SK-N-SH (cell line): ENCODE measurements around the gene DEPDC7. TPM values are rescaled to one million over a fixed set of nuclear protein-coding genes. Genes with fewer than 3 reads are reported as not detected.

Experiments
- CTCF ChIA-PET: fragments of 300-600, 350-600 bp; formaldehyde crosslinking; extraction: SDS; loops from one replicate; lab custom pipeline; 2021; lab: Yijun Ruan, JAX
- POLR2A ChIA-PET: fragments of 350-600 bp; sonication (Branson Sonifier 250); formaldehyde crosslinking; extraction: SDS; loops from one replicate; lab custom pipeline; 2020; ENCODE audit warnings: antibody characterized with exemption, inconsistent platforms; lab: Yijun Ruan, JAX
- DNase-seq: peaks from one replicate; pipeline ENCODE4 v3.0.0; 2012
- H2AFZ ChIP-seq: fragments of 200-600 bp; sonication (generic); 2 replicates; pipeline ENCODE4 v1.8.1; 2016; ENCODE audit warnings: antibody characterized with exemption, mild to moderate bottlenecking, low read depth
- H3F3A ChIP-seq: fragments of 200-600 bp; sonication (generic); replicated peaks from 2 replicates; pipeline ENCODE3; 2016; ENCODE audit warnings: antibody characterized with exemption, mild to moderate bottlenecking; ENCODE audit not compliant: insufficient read depth
- H3K27ac ChIP-seq, 2 experiments: fragments of 200-500 bp in 1 of 2; fragments of 200-600 bp in 1 of 2; sonication (Bioruptor generic) in 1 of 2; sonication (generic), shearing (Covaris generic) in 1 of 2; 2 replicates each; pipeline versions ENCODE4 v1.5.1 to v1.6.1; 2014 to 2016; ENCODE audit warnings: low read depth in 2 of 2, inconsistent platforms in 1 of 2, low read length in 1 of 2, mild to moderate bottlenecking in 1 of 2, mixed read lengths in 1 of 2
- H3K27me3 ChIP-seq: fragments of 200-600 bp; sonication (generic), shearing (Covaris generic); 2 replicates; pipeline ENCODE4 v1.6.1; 2016; ENCODE audit warnings: mixed run types; ENCODE audit not compliant: insufficient read depth
- H3K36me3 ChIP-seq, 2 experiments: fragments of 200-500 bp in 1 of 2; fragments of 200-600 bp in 1 of 2; sonication (Bioruptor generic) in 1 of 2; sonication (generic) in 1 of 2; replicated peaks in 1 of 2; 2 replicates each; pipeline versions ENCODE3 to v1.5.1; 2014 to 2016; ENCODE audit warnings: low read length in 1 of 2, mild to moderate bottlenecking in 1 of 2; ENCODE audit not compliant: insufficient read depth in 2 of 2, control insufficient read depth in 1 of 2
- H3K4me1 ChIP-seq, 2 experiments: fragments of 200-500 bp in 1 of 2; fragments of 200-600 bp in 1 of 2; sonication (Bioruptor generic) in 1 of 2; sonication (generic), shearing (Covaris generic) in 1 of 2; 2 replicates each; pipeline versions ENCODE4 v1.5.1 to v1.6.1; 2014 to 2016; ENCODE audit warnings: low read depth in 1 of 2, low read length in 1 of 2, mixed run types in 1 of 2; ENCODE audit not compliant: insufficient read depth in 2 of 2, control insufficient read depth in 1 of 2
- H3K4me2 ChIP-seq: fragments of 200-600 bp; sonication (generic), shearing (Covaris generic); 2 replicates; pipeline ENCODE4 v1.6.1; 2017; ENCODE audit warnings: mixed run types
- H3K4me3 ChIP-seq, 2 experiments: fragments of 200-500 bp in 1 of 2; fragments of 200-600 bp in 1 of 2; sonication (Bioruptor generic) in 1 of 2; sonication (generic), shearing (Covaris generic) in 1 of 2; 2 replicates each; pipeline versions ENCODE4 v1.5.1 to v1.8.1; 2014 to 2016; ENCODE audit warnings: low read depth in 2 of 2, inconsistent platforms in 1 of 2, low read length in 1 of 2, mild to moderate bottlenecking in 1 of 2, mixed read lengths in 1 of 2, moderate library complexity in 1 of 2
- H3K79me2 ChIP-seq: fragments of 200-600 bp; sonication (generic); 2 replicates; pipeline ENCODE4 v1.8.1; 2017; ENCODE audit warnings: mild to moderate bottlenecking; ENCODE audit not compliant: insufficient read depth
- H3K9ac ChIP-seq: fragments of 200-600 bp; sonication (generic); 2 replicates; pipeline ENCODE4 v1.6.1; 2017; ENCODE audit warnings: mixed run types
- H3K9me2 ChIP-seq: fragments of 200-600 bp; sonication (generic); 2 replicates; pipeline ENCODE4 v1.6.1; 2017; ENCODE audit warnings: mixed run types
- H3K9me3 ChIP-seq: fragments of 200-600 bp; sonication (generic); 2 replicates; pipeline ENCODE4 v1.6.1; 2017; ENCODE audit warnings: mixed run types, mild to moderate bottlenecking, moderate library complexity
- H4K20me1 ChIP-seq: fragments of 200-600 bp; sonication (generic); 2 replicates; pipeline ENCODE4 v1.6.1; 2017; ENCODE audit warnings: mild to moderate bottlenecking, mixed run types; ENCODE audit not compliant: insufficient read depth
- ELF1 ChIP-seq: IDR thresholded peaks from 2 replicates; pipeline ENCODE4 v1.4.0; 2012
- EZH2phosphoT487 ChIP-seq: fragments of 200-600 bp; sonication (generic); IDR thresholded peaks from 2 replicates; pipeline ENCODE4 v1.6.1; 2017; ENCODE audit warnings: low read depth, mixed run types, mild to moderate bottlenecking, antibody characterized with exemption, moderate library complexity, borderline replicate concordance
- FOXJ3 ChIP-seq: sonication (generic); formaldehyde crosslinking; IDR thresholded peaks from 2 replicates; pipeline ENCODE4 v1.5.1; 2020; ENCODE audit warnings: mild to moderate bottlenecking, missing genetic modification reagents
- GATA2 ChIP-seq: sonication (generic); formaldehyde crosslinking; IDR thresholded peaks from 2 replicates; pipeline ENCODE4 v1.5.0; 2020; ENCODE audit warnings: mild to moderate bottlenecking, missing genetic modification reagents
- JUND ChIP-seq: IDR thresholded peaks from 2 replicates; pipeline ENCODE4 v1.4.0; 2012
- MEF2A ChIP-seq: IDR thresholded peaks from 2 replicates; pipeline ENCODE4 v1.4.0; 2012; ENCODE audit warnings: low read depth, borderline replicate concordance
- RFX5 ChIP-seq: IDR thresholded peaks from 2 replicates; pipeline ENCODE4 v1.6.1; 2012; ENCODE audit warnings: mild to moderate bottlenecking, improper control_type of control experiment, low read length
- RXRA ChIP-seq: IDR thresholded peaks from 2 replicates; pipeline ENCODE4 v1.4.0; 2012; ENCODE audit warnings: low read depth, mild to moderate bottlenecking, borderline replicate concordance
- SIN3A ChIP-seq: IDR thresholded peaks from 2 replicates; pipeline ENCODE4 v1.6.1; 2012; ENCODE audit warnings: low read depth, mild to moderate bottlenecking, low read length, moderate library complexity, borderline replicate concordance
- SMC3 ChIP-seq: IDR thresholded peaks from 2 replicates; pipeline ENCODE4 v1.6.1; 2012; ENCODE audit warnings: low read depth, low read length, improper control_type of control experiment
- TAF1 ChIP-seq: IDR thresholded peaks from 2 replicates; pipeline ENCODE4 v1.6.1; 2012; ENCODE audit warnings: low read depth, mild to moderate bottlenecking, low read length, moderate library complexity, borderline replicate concordance
- TEAD4 ChIP-seq: IDR thresholded peaks from 2 replicates; pipeline ENCODE4 v1.4.0; 2012; ENCODE audit warnings: mild to moderate bottlenecking, borderline replicate concordance; ENCODE audit not compliant: insufficient read depth
- YY1 ChIP-seq: IDR thresholded peaks from 2 replicates; pipeline ENCODE4 v1.4.0; 2012; ENCODE audit warnings: low read depth, mild to moderate bottlenecking
- WGBS: methylation state at CpG from one replicate; pipeline ENCODE4 v1.1.6; 2017; ENCODE audit warnings: low lambda C conversion rate; 5-methylcytosine and 5-hydroxymethylcytosine counted together
- polyA plus RNA-seq, 3 experiments: library from polyadenylated mRNA; depleted of rRNA; stranded (reverse); fragments of >200 nt; gene quantifications; 2 replicates each; pipeline ENCODE4 v1.2.3, GENCODE V29; 2012
- TF ChIP-seq, protein P1 (sequence below): fragments of 150-350 bp; IDR thresholded peaks from 2 replicates; pipeline ENCODE4 v1.6.1; 2017; ENCODE audit warnings: antibody characterized with exemption, low read length, low read depth, borderline replicate concordance
- TF ChIP-seq, protein P2 (sequence below): IDR thresholded peaks from 2 replicates; pipeline ENCODE4 v1.6.1; 2012; ENCODE audit warnings: mild to moderate bottlenecking, low read depth, low read length, moderate library complexity
- TF ChIP-seq, protein P3 (sequence below): IDR thresholded peaks from 2 replicates; pipeline ENCODE4 v1.4.0; 2012; ENCODE audit warnings: low read depth, borderline replicate concordance
- TF ChIP-seq, protein P4 (sequence below): IDR thresholded peaks from 2 replicates; pipeline ENCODE4 v1.4.0; 2012; ENCODE audit warnings: low read depth
- TF ChIP-seq, protein P5 (sequence below): fragments of 150-350 bp; IDR thresholded peaks from 2 replicates; pipeline ENCODE4 v1.6.1; 2016; ENCODE audit warnings: mild to moderate bottlenecking, low read depth, low read length

Gene DEPDC7
- polyA plus RNA-seq, 1 of the 3 experiments (the other 2 are of a cell fraction), result 9.7 TPM

DNA sequence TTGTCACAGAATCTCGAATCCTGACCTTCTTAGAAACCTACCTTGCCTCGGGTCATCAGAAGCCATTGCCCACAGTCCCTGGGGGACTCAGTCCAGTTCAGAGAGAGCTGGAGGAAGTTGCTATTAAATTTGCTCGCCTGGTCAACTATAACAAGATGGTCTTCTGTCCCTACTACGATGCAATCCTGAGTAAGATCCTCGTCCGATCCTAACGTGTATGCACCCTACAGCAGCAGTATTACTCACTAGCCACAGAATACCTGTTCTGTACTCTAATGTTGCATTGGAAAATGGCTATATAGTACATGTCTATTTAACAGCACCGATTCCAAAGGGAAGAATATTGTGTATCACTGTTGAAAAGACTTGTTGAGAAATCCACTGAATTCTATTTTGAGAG is 56.8 kb downstream of the DEPDC7 start:
- CTCF ChIA-PET, result interaction anchor here (0.8 to 1.5 kb wide), 2 partner anchors 47 to 113 kb away, joined by 3 to 5 read pairs; no protein-coding TSS in a partner anchor
- TF ChIP-seq SMC3 (no peak), YY1 (no peak), ELF1 (no peak), SIN3A (no peak), RXRA (no peak), MEF2A (no peak), TEAD4 (no peak), FOXJ3 (CRISPR knock-in tag) (no peak), EZH2phosphoT487 (no peak), JUND (no peak), RFX5 (no peak), TAF1 (no peak), GATA2 (CRISPR knock-in tag) (no peak)
- TF ChIP-seq, protein P1, sequence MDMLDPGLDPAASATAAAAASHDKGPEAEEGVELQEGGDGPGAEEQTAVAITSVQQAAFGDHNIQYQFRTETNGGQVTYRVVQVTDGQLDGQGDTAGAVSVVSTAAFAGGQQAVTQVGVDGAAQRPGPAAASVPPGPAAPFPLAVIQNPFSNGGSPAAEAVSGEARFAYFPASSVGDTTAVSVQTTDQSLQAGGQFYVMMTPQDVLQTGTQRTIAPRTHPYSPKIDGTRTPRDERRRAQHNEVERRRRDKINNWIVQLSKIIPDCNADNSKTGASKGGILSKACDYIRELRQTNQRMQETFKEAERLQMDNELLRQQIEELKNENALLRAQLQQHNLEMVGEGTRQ, result no peak
- TF ChIP-seq, protein P2, sequence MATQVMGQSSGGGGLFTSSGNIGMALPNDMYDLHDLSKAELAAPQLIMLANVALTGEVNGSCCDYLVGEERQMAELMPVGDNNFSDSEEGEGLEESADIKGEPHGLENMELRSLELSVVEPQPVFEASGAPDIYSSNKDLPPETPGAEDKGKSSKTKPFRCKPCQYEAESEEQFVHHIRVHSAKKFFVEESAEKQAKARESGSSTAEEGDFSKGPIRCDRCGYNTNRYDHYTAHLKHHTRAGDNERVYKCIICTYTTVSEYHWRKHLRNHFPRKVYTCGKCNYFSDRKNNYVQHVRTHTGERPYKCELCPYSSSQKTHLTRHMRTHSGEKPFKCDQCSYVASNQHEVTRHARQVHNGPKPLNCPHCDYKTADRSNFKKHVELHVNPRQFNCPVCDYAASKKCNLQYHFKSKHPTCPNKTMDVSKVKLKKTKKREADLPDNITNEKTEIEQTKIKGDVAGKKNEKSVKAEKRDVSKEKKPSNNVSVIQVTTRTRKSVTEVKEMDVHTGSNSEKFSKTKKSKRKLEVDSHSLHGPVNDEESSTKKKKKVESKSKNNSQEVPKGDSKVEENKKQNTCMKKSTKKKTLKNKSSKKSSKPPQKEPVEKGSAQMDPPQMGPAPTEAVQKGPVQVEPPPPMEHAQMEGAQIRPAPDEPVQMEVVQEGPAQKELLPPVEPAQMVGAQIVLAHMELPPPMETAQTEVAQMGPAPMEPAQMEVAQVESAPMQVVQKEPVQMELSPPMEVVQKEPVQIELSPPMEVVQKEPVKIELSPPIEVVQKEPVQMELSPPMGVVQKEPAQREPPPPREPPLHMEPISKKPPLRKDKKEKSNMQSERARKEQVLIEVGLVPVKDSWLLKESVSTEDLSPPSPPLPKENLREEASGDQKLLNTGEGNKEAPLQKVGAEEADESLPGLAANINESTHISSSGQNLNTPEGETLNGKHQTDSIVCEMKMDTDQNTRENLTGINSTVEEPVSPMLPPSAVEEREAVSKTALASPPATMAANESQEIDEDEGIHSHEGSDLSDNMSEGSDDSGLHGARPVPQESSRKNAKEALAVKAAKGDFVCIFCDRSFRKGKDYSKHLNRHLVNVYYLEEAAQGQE, result no peak
- TF ChIP-seq, protein P3, sequence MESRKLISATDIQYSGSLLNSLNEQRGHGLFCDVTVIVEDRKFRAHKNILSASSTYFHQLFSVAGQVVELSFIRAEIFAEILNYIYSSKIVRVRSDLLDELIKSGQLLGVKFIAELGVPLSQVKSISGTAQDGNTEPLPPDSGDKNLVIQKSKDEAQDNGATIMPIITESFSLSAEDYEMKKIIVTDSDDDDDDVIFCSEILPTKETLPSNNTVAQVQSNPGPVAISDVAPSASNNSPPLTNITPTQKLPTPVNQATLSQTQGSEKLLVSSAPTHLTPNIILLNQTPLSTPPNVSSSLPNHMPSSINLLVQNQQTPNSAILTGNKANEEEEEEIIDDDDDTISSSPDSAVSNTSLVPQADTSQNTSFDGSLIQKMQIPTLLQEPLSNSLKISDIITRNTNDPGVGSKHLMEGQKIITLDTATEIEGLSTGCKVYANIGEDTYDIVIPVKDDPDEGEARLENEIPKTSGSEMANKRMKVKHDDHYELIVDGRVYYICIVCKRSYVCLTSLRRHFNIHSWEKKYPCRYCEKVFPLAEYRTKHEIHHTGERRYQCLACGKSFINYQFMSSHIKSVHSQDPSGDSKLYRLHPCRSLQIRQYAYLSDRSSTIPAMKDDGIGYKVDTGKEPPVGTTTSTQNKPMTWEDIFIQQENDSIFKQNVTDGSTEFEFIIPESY, result no peak
- TF ChIP-seq, protein P4, sequence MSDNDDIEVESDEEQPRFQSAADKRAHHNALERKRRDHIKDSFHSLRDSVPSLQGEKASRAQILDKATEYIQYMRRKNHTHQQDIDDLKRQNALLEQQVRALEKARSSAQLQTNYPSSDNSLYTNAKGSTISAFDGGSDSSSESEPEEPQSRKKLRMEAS, result no peak
- TF ChIP-seq, protein P5, sequence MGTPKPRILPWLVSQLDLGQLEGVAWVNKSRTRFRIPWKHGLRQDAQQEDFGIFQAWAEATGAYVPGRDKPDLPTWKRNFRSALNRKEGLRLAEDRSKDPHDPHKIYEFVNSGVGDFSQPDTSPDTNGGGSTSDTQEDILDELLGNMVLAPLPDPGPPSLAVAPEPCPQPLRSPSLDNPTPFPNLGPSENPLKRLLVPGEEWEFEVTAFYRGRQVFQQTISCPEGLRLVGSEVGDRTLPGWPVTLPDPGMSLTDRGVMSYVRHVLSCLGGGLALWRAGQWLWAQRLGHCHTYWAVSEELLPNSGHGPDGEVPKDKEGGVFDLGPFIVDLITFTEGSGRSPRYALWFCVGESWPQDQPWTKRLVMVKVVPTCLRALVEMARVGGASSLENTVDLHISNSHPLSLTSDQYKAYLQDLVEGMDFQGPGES, result no peak
- Histone ChIP-seq H3K36me3 (peaks cover 42 to 45% of the 10 kb centered on the region in 2 experiments), H3K9me2 (no peaks in the 10 kb centered on the region), H3K27ac (no peak overlapping the region), H2AFZ (no peak overlapping the region), H3K9me3 (no peaks in the 10 kb centered on the region), H3K27me3 (no peaks in the 10 kb centered on the region), H3K4me3 (no peak overlapping the region), H3K4me2 (no peak overlapping the region), H3K4me1 (peaks cover 0 to 5% of the 10 kb centered on the region in 2 experiments; a peak in 2 of 4 replicates), H4K20me1 (no peaks in the 10 kb centered on the region), H3K9ac (no peak overlapping the region), H3F3A (no peaks in the 10 kb centered on the region), H3K79me2 (no peaks in the 10 kb centered on the region)
- DNase-seq, result no peak
- POLR2A ChIA-PET, result no interaction called here
- WGBS, result 90% methylated on average over 8 of the region's 8 CpGs
